GM19455 (cell line): Measurements from ENCODE around the gene FIBP.

Experiments used
- ATAC-seq: cut with Tn5 transposase; IDR thresholded peaks from one replicate; pipeline ENCODE4 v1.9.1; 2021; ENCODE audit not compliant: unreplicated experiment

Gene FIBP

DNA sequence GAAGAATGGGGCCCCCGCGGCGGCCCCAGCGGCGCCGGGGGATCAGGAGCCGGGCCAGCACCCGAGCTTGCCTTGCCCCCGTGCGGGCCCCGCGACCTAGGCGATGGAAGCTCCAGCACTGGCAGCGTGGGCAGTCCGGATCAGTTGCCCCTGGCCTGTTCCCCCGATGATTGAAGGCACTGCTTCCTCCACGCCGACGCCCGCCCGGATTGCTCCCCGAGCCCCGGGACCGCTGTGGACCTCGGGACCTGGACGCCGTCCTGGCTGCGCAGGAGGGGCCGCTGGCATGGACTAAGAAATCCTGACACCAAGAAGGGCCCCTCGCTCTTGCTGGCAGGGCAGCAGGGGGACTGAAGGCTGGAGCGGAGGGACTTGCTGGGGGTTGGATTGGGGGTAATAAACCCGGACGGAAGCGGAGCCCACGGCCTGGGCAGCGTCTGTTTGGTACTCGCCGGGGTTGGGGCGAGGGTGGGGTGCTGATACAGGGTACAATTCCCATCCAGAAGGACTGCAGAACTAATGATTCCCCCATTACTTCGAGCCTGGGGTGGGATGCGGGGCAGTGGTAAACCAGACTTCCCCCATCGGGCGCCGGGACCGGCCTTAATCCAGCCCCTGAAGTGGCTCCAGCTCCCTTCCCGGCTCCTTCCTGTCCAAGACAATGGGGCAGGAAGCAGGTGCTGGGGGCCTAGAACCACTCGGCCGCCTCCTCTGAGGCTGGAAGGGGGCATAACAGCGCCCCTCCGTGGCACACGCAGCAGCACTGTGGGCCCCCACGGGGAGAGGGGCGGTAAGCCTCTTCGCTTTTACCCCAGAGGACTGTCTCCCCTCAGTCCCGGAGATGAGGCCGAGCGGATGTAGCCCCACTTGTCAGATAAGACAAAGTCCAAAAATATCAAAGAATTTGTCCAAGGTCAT lies 3.2 kb upstream of the FIBP start:
- ATAC-seq, result no peak

DNA sequence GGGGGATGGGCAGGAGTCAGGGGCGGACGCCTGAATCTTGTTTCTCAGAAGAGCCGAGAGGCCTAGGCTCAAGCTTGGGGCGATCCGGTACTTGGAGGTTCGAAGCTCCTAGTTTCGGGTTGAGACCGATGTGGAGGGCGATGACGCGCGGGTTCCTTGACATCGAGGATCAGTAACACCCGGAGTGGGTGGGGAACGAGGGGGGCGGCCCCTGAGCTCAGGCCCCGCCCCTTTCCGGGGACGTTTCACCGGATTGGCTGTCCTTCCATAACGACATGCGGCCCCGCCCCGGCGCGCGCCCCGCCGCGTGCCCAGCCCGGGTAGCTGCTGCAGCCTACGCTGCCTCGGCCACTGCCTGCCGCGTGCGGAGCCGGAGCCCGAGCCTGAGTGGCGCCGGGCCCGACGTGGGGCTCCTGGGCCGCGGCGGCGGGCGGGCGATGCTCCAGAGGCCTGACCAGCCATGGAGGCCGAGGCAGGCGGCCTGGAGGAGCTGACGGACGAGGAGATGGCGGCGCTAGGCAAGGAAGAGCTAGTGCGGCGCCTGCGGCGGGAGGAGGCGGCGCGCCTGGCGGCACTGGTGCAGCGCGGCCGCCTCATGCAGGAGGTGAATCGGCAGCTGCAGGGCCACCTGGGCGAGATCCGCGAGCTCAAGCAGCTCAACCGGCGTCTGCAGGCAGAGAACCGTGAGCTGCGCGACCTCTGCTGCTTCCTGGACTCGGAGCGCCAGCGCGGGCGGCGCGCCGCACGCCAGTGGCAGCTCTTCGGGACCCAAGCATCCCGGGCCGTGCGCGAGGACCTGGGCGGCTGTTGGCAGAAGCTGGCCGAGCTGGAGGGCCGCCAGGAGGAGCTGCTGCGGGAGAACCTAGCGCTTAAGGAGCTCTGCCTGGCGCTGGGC lies 2.3 kb upstream of the FIBP start, which contains the start of gene CCDC85B:
TSS of gene CCDC85B (plus strand) at position 350 of the 895 bp plus-strand sequence. CDS start at position 461, 111 bp downstream.
- peak; percentile 53 for ATAC-seq

DNA sequence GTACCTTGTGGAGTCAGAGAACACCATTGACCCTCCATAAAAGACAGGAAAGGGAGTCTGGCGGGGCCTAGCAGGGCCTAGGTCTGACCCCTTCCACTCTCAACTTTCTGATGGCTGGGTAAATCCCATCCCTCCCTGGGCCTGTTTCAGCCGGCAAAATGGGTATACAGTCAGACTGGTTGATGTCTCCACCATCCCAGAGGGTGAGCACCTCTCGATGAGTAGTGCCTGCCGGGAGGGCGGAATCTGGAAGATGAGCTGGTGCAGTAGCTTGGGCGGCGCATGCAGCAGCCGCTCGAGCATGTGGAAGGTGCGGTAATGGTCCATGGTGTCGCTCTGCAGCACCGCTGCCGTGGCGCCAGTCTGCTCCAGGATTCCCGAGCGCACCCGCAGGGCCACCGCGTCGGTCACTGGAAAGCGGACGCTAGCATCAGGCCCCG lies 528 bp downstream of the FIBP start:
- no peak for ATAC-seq

DNA sequence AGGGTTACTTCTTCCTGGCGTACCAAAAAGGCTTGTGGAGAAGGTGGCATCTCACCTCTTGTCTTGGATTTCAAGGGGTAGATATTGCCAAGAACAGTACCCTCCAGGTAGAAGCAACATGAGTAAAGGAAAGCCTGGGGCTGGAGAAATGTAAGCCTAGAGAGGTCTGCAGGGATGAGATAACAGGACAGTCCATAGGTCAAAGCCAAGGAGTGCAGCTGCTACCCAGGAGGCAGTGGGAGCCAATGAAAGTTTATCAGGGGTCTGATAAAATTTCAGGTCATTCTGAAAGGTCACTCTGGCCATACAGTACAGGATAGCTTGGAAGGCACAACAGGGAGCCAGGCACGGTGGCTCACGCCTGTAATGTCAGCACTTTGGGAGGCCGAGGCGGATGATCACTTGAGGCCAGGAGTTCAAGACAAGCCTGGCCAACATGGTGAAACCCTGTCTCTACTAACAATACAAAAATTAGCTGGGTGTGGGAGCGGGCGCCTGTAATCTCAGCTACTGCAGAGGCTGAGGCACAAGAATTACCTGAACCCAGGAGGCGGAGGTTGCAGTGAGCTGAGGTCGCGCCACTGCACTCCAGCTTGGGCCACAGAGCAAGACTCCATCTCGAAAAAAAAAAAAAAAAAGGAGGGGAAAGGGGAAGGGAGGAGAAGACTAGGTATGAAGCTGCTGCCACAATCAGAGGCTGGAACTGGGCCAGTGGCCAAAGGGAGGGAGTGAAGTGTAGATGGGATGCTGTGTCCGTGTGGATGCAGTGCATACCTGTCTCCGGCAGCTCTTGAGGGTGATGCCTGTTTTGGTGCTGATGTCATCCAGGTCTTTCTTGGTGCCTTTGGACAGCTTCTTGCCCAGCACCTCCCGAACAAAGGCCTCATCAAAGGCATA lies 1.2 kb downstream of the FIBP start:
- no peak for ATAC-seq

- ATAC-seq, result no peak
Observed at GRCh38 chr11:65885808-65886536, 2.3 kb downstream of the FIBP start.

DNA sequence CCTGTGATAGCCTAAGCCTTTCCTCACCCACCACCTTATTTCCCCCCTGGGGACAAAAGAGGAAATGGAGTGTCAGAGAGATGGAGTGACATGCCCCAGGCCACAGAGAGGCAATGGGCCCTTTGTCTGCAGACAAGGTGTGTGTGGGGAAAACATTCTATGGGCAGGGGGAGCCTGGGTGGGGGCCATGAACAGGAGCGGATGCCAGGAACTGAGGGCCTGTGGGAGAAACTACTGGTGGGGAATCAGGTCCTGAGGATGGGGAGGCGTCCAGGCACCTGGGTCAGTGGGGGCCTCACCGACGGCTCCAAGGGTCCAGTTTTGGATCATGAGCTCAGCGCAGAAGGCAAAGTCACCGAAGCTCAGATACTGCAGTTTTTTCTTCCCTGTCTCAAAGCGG lies 3.0 kb downstream of the FIBP start:
- ATAC-seq, result no peak

DNA sequence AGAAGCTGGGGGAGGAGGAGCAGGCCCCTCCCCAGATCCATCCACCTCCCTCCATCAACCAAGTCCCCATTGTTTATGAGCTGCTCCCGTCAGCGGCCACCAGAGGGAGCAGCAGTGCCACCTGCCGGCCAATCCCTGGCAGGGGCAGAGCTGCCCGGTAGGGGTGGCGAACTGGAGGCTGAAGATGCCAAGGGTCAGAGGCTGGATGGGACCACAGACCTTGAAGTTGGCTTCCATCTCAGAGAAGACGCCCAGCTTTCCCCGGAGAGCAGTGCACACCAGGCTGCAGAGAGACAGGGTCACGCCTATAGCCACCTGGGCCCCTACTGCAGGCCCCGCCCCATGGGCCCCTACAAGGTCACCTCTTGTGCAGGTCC lies 3.6 kb downstream of the FIBP start:
- no peak for ATAC-seq

DNA sequence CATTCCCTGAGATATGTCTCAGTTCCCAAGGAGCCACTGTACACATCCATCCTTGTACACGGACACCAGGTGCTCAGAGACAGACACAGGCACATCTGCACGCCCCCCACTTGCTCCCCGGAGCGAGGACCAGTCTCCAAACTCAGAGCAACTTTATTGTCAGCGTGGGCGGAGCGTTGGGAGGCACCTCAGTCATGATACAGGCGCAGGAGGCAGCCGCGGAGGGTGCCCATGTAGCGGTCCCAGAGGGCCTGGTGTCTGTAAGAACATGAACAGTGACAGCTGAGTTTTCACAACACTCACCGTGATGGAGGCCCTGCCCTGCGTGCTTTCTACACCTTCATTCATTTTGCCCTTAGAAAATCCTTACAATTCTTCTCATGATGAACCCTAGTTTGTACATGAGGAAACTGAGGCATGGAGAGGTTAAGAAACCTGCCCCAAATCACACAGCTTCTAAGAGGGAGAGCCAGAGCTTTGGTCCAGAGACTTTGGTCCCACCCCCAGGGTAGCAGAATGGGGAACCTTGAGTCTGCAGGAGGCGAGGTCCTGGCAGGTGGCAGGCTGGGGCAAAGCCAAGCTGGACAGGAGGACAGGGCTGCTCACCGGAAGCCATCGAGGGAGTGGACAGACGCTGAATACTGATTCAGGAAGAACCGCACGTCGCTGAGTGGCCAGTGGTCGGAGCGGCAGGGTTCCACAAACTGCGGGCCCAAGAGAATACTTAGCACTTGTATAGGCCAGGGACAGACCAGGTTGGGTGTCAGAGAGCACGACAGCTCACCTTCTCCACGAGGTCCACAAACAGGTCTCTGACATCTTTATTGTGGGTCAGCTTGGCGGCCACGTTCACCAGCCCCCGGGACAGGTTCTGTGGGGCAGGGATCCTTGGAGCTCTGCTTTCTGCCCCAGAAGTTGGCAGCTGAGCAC lies 4.2 kb downstream of the FIBP start:
- ATAC-seq, result no peak

DNA sequence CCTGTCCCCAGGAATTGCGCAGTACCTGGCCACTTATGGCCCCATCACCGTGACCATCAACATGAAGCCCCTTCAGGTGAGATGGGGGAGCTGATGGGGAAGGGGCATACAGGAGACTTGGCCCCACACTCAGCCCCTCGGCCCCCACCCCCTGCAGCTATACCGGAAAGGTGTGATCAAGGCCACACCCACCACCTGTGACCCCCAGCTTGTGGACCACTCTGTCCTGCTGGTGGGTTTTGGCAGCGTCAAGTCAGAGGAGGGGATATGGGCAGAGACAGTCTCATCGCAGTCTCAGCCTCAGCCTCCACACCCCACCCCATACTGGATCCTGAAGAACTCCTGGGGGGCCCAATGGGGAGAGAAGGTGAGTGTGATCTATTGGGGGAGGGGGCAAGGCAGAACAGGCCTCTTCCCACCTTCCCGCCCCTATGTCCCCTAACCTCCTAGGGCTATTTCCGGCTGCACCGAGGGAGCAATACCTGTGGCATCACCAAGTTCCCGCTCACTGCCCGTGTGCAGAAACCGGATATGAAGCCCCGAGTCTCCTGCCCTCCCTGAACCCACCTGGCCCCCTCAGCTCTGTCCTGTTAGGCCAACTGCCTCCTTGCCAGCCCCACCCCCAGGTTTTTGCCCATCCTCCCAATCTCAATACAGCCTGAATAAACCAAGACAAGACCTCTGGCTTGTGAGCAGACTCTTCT lies 5.1 kb downstream of the FIBP start:
- no peak for ATAC-seq

- ATAC-seq, result no peak
Observed at GRCh38 chr11:65882120-65883057, 5.9 kb downstream of the FIBP start.

GRCh38 chr11:65880844-65881421 lies 7.3 kb downstream of the FIBP start:
- ATAC-seq, result no peak

GRCh38 chr11:65880027-65880426 lies 8.2 kb downstream of the FIBP start:
- no peak for ATAC-seq

GRCh38 chr11:65879617-65880016 lies 8.7 kb downstream of the FIBP start, which contains the start of gene CTSW:
Gene CTSW, plus strand, starts transcription at chr11:65879837. Its CDS starts 18 bp downstream, at chr11:65879855.
- ATAC-seq, result no peak

DNA sequence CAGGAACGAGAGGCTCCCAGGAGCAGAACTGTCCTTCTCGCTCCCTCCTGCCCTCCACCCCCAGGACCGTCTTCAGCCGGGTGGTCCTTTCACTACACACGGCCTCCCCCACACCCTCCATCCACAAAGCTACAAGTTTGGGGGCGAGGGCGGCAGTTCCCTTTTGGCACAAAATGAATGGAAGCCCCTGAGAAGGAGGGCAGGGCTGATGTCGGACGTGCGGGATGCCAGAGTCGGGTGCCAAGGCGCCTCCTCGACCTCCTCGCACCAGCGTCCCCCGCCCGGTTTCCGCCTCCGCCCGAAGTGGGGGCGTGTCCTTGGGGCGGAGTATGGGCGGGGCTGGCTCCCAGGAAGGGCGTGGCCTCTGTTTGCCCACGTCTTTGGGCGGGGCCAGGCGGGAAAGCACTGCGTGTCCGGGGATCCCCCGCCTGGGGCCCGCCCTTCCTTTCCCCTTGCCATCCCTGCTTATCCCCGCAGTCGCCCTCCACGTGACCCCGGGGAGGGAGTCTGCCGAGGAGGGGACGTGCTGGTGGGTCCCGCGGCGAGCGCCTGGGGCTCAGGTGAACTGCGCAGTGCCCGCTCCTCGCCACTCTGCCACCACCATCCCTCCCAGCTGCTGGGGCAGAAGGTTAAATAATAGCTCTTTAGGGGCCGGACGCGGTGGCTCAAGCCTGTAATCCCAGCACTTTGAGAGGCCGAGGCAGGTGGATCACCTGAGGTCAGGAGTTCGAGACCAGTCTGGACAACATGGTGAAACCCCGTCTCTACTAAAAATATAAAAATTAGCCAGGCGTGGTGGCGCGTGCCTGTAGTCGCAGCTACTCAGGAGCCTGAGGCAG lies 14.7 kb downstream of the FIBP start:
- peak; percentile 78 for ATAC-seq

GRCh38 chr11:65872586-65873317 lies 15.5 kb downstream of the FIBP start, which contains the start of gene EFEMP2:
Gene EFEMP2, minus strand, starts transcription at chr11:65872800. Its CDS starts 446 bp downstream, at chr11:65872354.
- ATAC-seq, result no peak
